ENCODE measurements around the gene B3GALT5.

- TF ChIP-seq CTCF (IDR thresholded peaks at IDR 0.05; ENCODE audit: low read length) (no peak), EZH2phosphoT487 (IDR thresholded peaks at IDR 0.05; ENCODE audit: low read length) (no peak)
Measured at GRCh38 chr21:39680216-39680615, 67.5 kb downstream of the B3GALT5 start.

All from MM.1S (cell line).